ENCODE data around the gene CACNA1C. TPM values are rescaled to one million over a fixed set of nuclear protein-coding genes. Genes with fewer than 3 reads are reported as not detected.

The CACNA1C gene
- total and polyA plus RNA-seq, 5 donors, result 34.6 to 163 (median 123) TPM

- intact Hi-C loops (cut with DNase I), result no loop called here
- peak overlapping the region; percentile 2 for H3K27ac ChIP-seq (ENCODE audit: low read length)
- 67% methylated on average over 13 of the region's 13 CpGs for WGBS
Observed at GRCh38 chr12:2551412-2551900, 498.7 kb downstream of the CACNA1C start.

DNA sequence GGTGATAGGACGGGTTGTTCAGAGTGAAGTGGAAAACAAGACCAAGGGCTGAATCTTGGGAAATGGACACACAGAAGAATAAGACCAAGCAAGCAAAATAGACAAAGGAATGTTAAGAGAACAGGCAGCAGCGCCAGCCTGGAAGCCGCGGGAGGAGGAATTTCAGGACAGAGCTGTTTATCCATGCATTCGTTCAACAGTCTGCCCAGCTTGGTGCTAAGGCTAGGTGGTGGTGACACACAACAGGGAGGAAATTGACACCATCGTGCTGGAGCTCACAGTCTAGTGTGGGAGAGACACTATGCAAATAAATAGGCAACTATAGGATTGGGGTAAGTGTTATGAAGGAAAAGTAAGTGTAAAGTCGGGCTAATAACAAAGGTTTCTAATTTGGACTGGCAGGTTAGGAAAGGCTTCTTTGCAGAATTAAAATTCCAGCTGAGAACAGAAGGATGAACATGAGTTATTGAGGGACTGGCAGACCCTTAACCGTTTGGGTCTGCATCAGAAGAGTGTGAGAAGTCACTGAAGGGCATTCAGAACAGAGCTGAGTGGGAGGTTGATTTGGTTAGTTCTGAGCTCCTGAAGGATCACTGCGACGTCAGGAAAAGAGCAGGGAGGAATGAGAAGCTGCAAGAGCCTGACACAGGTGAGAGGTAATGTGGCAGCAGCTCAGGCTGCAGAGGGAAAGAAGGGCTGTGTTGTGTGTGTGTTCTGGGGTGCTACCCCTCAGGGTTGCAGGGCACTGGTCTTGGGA lies 499.4 kb downstream of the CACNA1C start:
- no peaks in the 10 kb centered on the region for H3K9me3 ChIP-seq (ENCODE audit: control insufficient read depth, low read length)
- peak overlapping the region; percentile 2 for H3K27ac ChIP-seq (ENCODE audit: low read length)
- DNase-seq (no peak), ATAC-seq (peak in 1 of 2 donors; percentile 39)
- H3K4me3 ChIP-seq (ENCODE audit: low read length), result no peak overlapping the region
- 68% methylated on average over 10 of the region's 10 CpGs for WGBS
- intact Hi-C loops (cut with DNase I), result no loop called here
- H3K27me3 ChIP-seq (ENCODE audit: control insufficient read depth, insufficient read depth), result no peaks in the 10 kb centered on the region
- no peaks in the 10 kb centered on the region for H3K4me1 ChIP-seq (ENCODE audit: control insufficient read depth, insufficient read depth, low read length)

More at GRCh38 chr12:2551412-2551900, 498.7 kb downstream of the CACNA1C start:
- H3K9me3 ChIP-seq (ENCODE audit: control insufficient read depth, low read length), result no peaks in the 10 kb centered on the region
- H3K4me3 ChIP-seq (ENCODE audit: low read length), result no peak overlapping the region
- DNase-seq (no peak), ATAC-seq (no peak)
- peaks cover 2% of the 10 kb centered on the region for H3K4me1 ChIP-seq (ENCODE audit: control insufficient read depth, insufficient read depth, low read length)
- no peaks in the 10 kb centered on the region for H3K27me3 ChIP-seq (ENCODE audit: control insufficient read depth, insufficient read depth)

GRCh38 chr12:2553388-2554126 lies 500.8 kb downstream of the CACNA1C start:
- H3K27me3 ChIP-seq (ENCODE audit: control insufficient read depth, insufficient read depth), result no peaks in the 10 kb centered on the region
- no peaks in the 10 kb centered on the region for H3K9me3 ChIP-seq (ENCODE audit: control insufficient read depth, low read length)
- H3K27ac ChIP-seq (ENCODE audit: low read length), result no peak overlapping the region
- no peak for DNase-seq
- H3K4me1 ChIP-seq (ENCODE audit: control insufficient read depth, insufficient read depth, low read length), result no peaks in the 10 kb centered on the region
- H3K4me3 ChIP-seq (ENCODE audit: low read length), result no peak overlapping the region
- intact Hi-C loops (cut with DNase I), result no loop called here
- ATAC-seq, result peak in 1 of 2 donors; percentile 41
- WGBS, result 70% methylated on average over 14 of the region's 14 CpGs

GRCh38 chr12:2555487-2556082 lies 502.8 kb downstream of the CACNA1C start:
- WGBS, result 90% methylated on average over 19 of the region's 19 CpGs
- no peaks in the 10 kb centered on the region for H3K9me3 ChIP-seq (ENCODE audit: control insufficient read depth, low read length)
- no peak for DNase-seq
- intact Hi-C loops (cut with DNase I), result no loop called here
- ATAC-seq, result no peak
- no peak overlapping the region for H3K4me3 ChIP-seq (ENCODE audit: low read length)
- H3K27ac ChIP-seq (ENCODE audit: low read length), result no peak overlapping the region
- no peaks in the 10 kb centered on the region for H3K4me1 ChIP-seq (ENCODE audit: control insufficient read depth, insufficient read depth, low read length)
- H3K27me3 ChIP-seq (ENCODE audit: control insufficient read depth, insufficient read depth), result no peaks in the 10 kb centered on the region

DNA sequence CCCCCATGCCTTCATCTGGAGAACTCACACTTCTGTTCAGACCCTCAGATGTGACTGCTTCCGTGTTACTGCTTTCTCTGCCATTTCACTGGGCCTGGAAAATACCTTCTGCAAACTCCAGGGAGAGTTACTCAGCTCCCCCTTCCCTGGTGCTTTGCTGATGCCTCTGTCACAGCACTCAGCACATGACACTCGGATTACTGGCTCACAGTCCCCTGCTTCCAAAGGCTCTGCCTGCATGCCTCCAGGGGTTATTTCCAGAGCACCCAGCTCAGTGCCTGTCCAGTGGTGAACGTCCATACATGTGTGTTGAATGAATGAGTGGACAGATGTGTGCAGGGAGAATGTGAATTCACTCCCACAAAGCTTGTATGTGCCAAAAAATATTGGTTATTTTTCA lies 504.8 kb downstream of the CACNA1C start:
- 62% methylated on average over 3 of the region's 3 CpGs for whole genome bisulfite sequencing
- no peak for DNase-seq
- Histone ChIP-seq H3K4me1 (ENCODE audit: control insufficient read depth, insufficient read depth, low read length) (peaks cover 5% of the 10 kb centered on the region), H3K4me3 (ENCODE audit: low read length) (no peak overlapping the region), H3K9me3 (ENCODE audit: control insufficient read depth, low read length) (no peaks in the 10 kb centered on the region), H3K27ac (ENCODE audit: low read length) (no peak overlapping the region), H3K27me3 (ENCODE audit: control insufficient read depth, insufficient read depth) (no peaks in the 10 kb centered on the region)
- intact Hi-C loops (cut with DNase I), result no loop called here
- peak in 1 of 2 donors; percentile 22 for ATAC-seq

DNA sequence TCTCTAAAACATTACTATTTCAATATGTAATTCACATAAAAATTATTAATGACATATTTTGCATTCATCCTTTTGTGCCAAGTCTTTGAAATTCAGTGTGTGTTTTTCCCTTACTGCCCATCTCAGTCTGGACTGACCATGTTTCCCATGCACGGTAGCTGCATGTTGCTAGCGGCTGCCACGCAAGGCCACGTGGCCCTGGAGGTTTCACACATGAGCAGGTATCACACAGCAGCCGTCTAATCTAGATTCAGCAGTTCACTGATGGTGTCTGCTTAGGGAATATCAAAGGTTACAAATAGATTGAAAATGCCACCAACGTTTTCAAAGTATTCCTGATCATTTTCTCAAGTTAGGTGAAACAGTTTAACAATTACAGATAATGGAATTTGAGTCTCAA lies 507.1 kb downstream of the CACNA1C start:
- peaks cover 5% of the 10 kb centered on the region for H3K4me1 ChIP-seq (ENCODE audit: control insufficient read depth, insufficient read depth, low read length)
- ATAC-seq (no peak), DNase-seq (no peak)
- no peaks in the 10 kb centered on the region for H3K9me3 ChIP-seq (ENCODE audit: control insufficient read depth, low read length)
- intact Hi-C loops (cut with DNase I), result no loop called here
- WGBS, result 91% methylated on average over 6 of the region's 6 CpGs
- no peaks in the 10 kb centered on the region for H3K27me3 ChIP-seq (ENCODE audit: control insufficient read depth, insufficient read depth)
- no peak overlapping the region for H3K4me3 ChIP-seq (ENCODE audit: low read length)
- no peak overlapping the region for H3K27ac ChIP-seq (ENCODE audit: low read length)

DNA sequence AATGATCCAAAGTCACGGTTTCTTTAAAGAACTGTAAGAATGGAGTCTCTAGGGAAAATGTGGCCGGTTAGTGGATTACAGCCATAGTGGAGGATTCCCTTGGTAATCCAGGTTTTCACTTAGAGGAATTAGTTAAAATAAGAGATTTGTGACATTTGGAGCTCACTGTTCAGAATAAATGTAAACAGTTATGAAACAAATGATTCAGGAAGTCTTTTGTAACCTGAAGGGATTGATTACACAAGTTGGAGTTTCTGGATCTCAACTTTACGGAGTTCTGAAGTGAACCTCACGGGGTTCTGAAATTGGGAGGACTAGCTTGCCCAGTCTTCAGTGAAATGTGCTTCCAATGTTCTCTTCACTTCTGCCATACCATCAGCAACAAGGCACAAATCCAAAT lies 507.6 kb downstream of the CACNA1C start:
- Histone ChIP-seq H3K4me1 (ENCODE audit: control insufficient read depth, insufficient read depth, low read length) (peaks cover 5% of the 10 kb centered on the region), H3K27me3 (ENCODE audit: control insufficient read depth, insufficient read depth) (no peaks in the 10 kb centered on the region), H3K4me3 (ENCODE audit: low read length) (no peak overlapping the region), H3K27ac (ENCODE audit: low read length) (no peak overlapping the region), H3K9me3 (ENCODE audit: control insufficient read depth, low read length) (no peaks in the 10 kb centered on the region)
- intact Hi-C loops (cut with DNase I), result no loop called here
- no peak for DNase-seq
- WGBS, result 81% methylated on average over 4 of the region's 4 CpGs
- ATAC-seq, result no peak

GRCh38 chr12:2561367-2561766 lies 508.6 kb downstream of the CACNA1C start:
- intact Hi-C loops (cut with DNase I), result no loop called here

GRCh38 chr12:2562400-2562799 lies 509.6 kb downstream of the CACNA1C start:
- intact Hi-C loops (cut with DNase I), result no loop called here
- Histone ChIP-seq H3K9me3 (ENCODE audit: control insufficient read depth, low read length) (no peaks in the 10 kb centered on the region), H3K4me3 (ENCODE audit: low read length) (no peak overlapping the region), H3K27me3 (ENCODE audit: control insufficient read depth, insufficient read depth) (no peaks in the 10 kb centered on the region), H3K27ac (ENCODE audit: low read length) (no peak overlapping the region), H3K4me1 (ENCODE audit: control insufficient read depth, insufficient read depth, low read length) (peaks cover 5% of the 10 kb centered on the region)
- WGBS, result 49% methylated on average over 3 of the region's 3 CpGs
- DNase-seq (no peak), ATAC-seq (no peak)

More at GRCh38 chr12:2561367-2561766, 508.6 kb downstream of the CACNA1C start:
- no peak for DNase-seq
- no peak overlapping the region for H3K27ac ChIP-seq (ENCODE audit: low read length)
- no peaks in the 10 kb centered on the region for H3K9me3 ChIP-seq (ENCODE audit: control insufficient read depth, low read length)
- peaks cover 5% of the 10 kb centered on the region for H3K4me1 ChIP-seq (ENCODE audit: control insufficient read depth, insufficient read depth, low read length)
- H3K27me3 ChIP-seq (ENCODE audit: control insufficient read depth, insufficient read depth), result no peaks in the 10 kb centered on the region
- no peak for ATAC-seq
- 62% methylated on average over 10 of the region's 10 CpGs for WGBS
- H3K4me3 ChIP-seq (ENCODE audit: low read length), result no peak overlapping the region

GRCh38 chr12:2563709-2564108 lies 510.9 kb downstream of the CACNA1C start:
- ATAC-seq (no peak), DNase-seq (no peak)
- Histone ChIP-seq H3K27me3 (ENCODE audit: control insufficient read depth, insufficient read depth) (no peaks in the 10 kb centered on the region), H3K9me3 (ENCODE audit: control insufficient read depth, low read length) (no peaks in the 10 kb centered on the region), H3K4me1 (ENCODE audit: control insufficient read depth, insufficient read depth, low read length) (peaks cover 5% of the 10 kb centered on the region), H3K4me3 (ENCODE audit: low read length) (no peak overlapping the region), H3K27ac (ENCODE audit: low read length) (no peak overlapping the region)
- 92% methylated on average over 6 of the region's 6 CpGs for WGBS
- intact Hi-C loops (cut with DNase I), result no loop called here

- Histone ChIP-seq H3K27ac (ENCODE audit: low read length) (no peak overlapping the region), H3K9me3 (ENCODE audit: control insufficient read depth, low read length) (no peaks in the 10 kb centered on the region), H3K4me1 (ENCODE audit: control insufficient read depth, insufficient read depth, low read length) (peaks cover 4% of the 10 kb centered on the region), H3K4me3 (ENCODE audit: low read length) (no peak overlapping the region), H3K27me3 (ENCODE audit: control insufficient read depth, insufficient read depth) (no peaks in the 10 kb centered on the region)
- ATAC-seq, result no peak
- intact Hi-C loops (cut with DNase I), result no loop called here
- WGBS, result 97% methylated on average over 12 of the region's 12 CpGs
- DNase-seq, result no peak
Observed at GRCh38 chr12:2566161-2566560, 513.4 kb downstream of the CACNA1C start.
